ENCODE data around the gene TDRD9. TPM values are rescaled to one million over a fixed set of nuclear protein-coding genes. Genes with fewer than 3 reads are reported as not detected.

TDRD9 gene
- total and polyA plus RNA-seq, 8 donors, result 0.85 to 8.8 (median 2.4) TPM; not detected in 2

DNA sequence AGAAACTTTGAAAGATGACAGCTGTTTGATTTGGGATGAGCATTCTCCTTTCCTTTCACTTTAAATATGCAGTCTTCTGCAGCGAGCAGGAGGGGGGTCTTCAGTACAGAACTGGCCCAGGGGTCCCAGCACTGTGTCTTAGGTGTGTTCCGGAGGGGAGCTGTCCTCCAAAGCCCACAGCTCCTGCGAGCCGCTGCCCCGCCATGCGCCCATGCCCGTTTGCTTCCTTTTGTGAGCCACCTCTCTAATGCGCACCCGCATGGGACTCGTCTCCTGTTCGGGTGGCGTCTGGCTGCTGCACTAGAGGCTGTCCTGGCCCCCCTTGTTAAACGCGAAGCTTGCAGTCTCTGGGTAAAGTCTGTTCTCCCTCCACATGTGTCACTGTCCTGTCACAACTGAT lies 108.8 kb downstream of the TDRD9 start:
- H3K27me3 ChIP-seq, result peaks cover 0 to 4% (median 0%) of the 10 kb centered on the region in 3 donors
- TF ChIP-seq POLR2A (IDR thresholded peaks at IDR 0.05), result no peak
- TF ChIP-seq POLR2AphosphoS5 (IDR thresholded peaks at IDR 0.05), result no peak
- no peak for TF ChIP-seq CTCF (IDR thresholded peaks at IDR 0.05)
- no peak for TF ChIP-seq EP300 (IDR thresholded peaks at IDR 0.05)
- 75 to 90% (median 82%) methylated on average over 13 to 14 of the region's 14 CpGs for WGBS, 5 donors
- H3K4me1 ChIP-seq, result no peaks in the 10 kb centered on the region
- intact Hi-C loops (cut with DNase I; ENCODE audit: low total_unique reads), result no loop called here
- H3K27ac ChIP-seq, result no peak overlapping the region
- no peaks in the 10 kb centered on the region for H3K36me3 ChIP-seq
- DNase-seq, result no peak
- H3K4me3 ChIP-seq, result no peak overlapping the region
- H3K9me3 ChIP-seq, result no peaks in the 10 kb centered on the region

DNA sequence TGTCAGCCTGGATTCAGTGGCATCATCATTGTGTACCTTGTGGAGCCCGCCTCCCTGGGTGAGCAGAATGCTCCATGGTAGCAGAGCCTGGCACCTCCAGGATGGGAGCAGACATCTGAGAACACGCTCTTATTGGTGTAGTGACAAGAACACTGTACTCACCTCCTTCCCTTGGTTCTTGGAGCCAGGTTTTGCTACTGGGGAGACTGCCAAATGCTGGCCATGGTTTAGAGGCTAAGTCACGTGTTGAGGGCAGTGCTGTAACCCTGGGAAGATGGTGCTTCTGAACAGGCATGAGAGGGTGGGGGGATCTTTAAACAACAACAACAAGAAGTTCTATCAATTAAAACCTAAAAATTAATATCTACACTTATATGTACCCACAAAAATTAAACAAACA lies 109.6 kb downstream of the TDRD9 start:
- no peak overlapping the region for H3K27ac ChIP-seq
- peaks cover 0 to 4% (median 0%) of the 10 kb centered on the region in 3 donors for H3K27me3 ChIP-seq
- H3K4me1 ChIP-seq, result no peaks in the 10 kb centered on the region
- no peak for DNase-seq
- no peaks in the 10 kb centered on the region for H3K36me3 ChIP-seq
- intact Hi-C loops (cut with DNase I; ENCODE audit: low total_unique reads), result no loop called here
- no peaks in the 10 kb centered on the region for H3K9me3 ChIP-seq
- 50 to 68% (median 60%) methylated on average over 3 of the region's 3 CpGs for WGBS, 5 donors
- H3K4me3 ChIP-seq, result no peak overlapping the region
- no peak for TF ChIP-seq CTCF (IDR thresholded peaks at IDR 0.05)

DNA sequence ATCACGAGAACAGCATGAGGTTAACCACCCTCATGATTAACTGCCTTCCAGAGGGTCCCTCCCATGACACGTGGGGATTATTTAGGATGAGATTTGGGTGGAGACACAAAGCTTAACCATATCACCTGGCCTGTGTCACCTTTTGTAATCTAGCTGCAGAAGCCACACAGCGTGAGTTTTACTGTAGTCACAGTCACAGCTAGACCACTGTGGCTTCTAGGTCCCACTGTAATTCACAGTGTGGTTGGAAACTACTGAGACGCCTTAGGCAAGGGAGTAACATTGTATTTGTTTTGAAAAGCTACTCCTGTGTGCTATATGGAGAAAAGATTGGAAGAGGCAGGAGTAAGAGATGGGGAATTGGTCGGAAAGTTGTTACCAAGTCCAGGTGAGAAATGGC lies 111.0 kb downstream of the TDRD9 start:
- no peak overlapping the region for H3K27ac ChIP-seq
- TF ChIP-seq CTCF (IDR thresholded peaks at IDR 0.05) (no peak), POLR2AphosphoS5 (IDR thresholded peaks at IDR 0.05) (no peak), EP300 (IDR thresholded peaks at IDR 0.05) (no peak), POLR2A (IDR thresholded peaks at IDR 0.05) (no peak)
- no peaks in the 10 kb centered on the region for H3K36me3 ChIP-seq
- H3K4me1 ChIP-seq, result no peaks in the 10 kb centered on the region
- intact Hi-C loops (cut with DNase I; ENCODE audit: low total_unique reads), result no loop called here
- H3K27me3 ChIP-seq, result peaks cover 0 to 4% (median 0%) of the 10 kb centered on the region in 3 donors
- 67 to 83% (median 71%) methylated on average over 5 of the region's 5 CpGs for WGBS, 5 donors
- H3K4me3 ChIP-seq, result no peak overlapping the region
- H3K9me3 ChIP-seq, result no peaks in the 10 kb centered on the region
- no peak for DNase-seq

GRCh38 chr14:104040539-104040938 lies 112.3 kb downstream of the TDRD9 start:
- H3K4me3 ChIP-seq, result no peak overlapping the region
- WGBS, 5 donors, result 38 to 50% (median 47%) methylated on average over 5 of the region's 5 CpGs
- H3K27me3 ChIP-seq, result peaks cover 0 to 4% (median 0%) of the 10 kb centered on the region in 3 donors
- H3K27ac ChIP-seq, result no peak overlapping the region
- intact Hi-C loops (cut with DNase I; ENCODE audit: low total_unique reads), result no loop called here
- no peak for DNase-seq
- H3K4me1 ChIP-seq, result no peaks in the 10 kb centered on the region
- no peaks in the 10 kb centered on the region for H3K36me3 ChIP-seq
- H3K9me3 ChIP-seq, result no peaks in the 10 kb centered on the region
- TF ChIP-seq EP300 (IDR thresholded peaks at IDR 0.05), result no peak
- no peak for TF ChIP-seq POLR2A (IDR thresholded peaks at IDR 0.05)
- TF ChIP-seq CTCF (IDR thresholded peaks at IDR 0.05), result no peak
- no peak for TF ChIP-seq POLR2AphosphoS5 (IDR thresholded peaks at IDR 0.05)

Measured in stomach (tissue), 9 donors.